ENCODE measurements around the gene FREM3.
"Not testable (repeated sequence)": the region's sequence is repeated elsewhere in the genome, so short reads cannot be mapped to it uniquely, and the experiment has no call there.

Gene FREM3

GRCh38 chr4:143700416-143701352, at the start of gene FREM3:
FREM3 (minus strand) TSS chr4:143700675; CDS start chr4:143700675, 0 bp downstream.
- no peak within 1 kb of the TSS for H3K4me3 ChIP-seq (replicated peaks; ENCODE audit: low read depth, low read length)
- H3K27me3 ChIP-seq (replicated peaks; ENCODE audit: control insufficient read depth, insufficient read depth, low read length), result no peaks in the 10 kb centered on the region; the same call in 1 of the 2 replicates
- TF ChIP-seq, protein P1, sequence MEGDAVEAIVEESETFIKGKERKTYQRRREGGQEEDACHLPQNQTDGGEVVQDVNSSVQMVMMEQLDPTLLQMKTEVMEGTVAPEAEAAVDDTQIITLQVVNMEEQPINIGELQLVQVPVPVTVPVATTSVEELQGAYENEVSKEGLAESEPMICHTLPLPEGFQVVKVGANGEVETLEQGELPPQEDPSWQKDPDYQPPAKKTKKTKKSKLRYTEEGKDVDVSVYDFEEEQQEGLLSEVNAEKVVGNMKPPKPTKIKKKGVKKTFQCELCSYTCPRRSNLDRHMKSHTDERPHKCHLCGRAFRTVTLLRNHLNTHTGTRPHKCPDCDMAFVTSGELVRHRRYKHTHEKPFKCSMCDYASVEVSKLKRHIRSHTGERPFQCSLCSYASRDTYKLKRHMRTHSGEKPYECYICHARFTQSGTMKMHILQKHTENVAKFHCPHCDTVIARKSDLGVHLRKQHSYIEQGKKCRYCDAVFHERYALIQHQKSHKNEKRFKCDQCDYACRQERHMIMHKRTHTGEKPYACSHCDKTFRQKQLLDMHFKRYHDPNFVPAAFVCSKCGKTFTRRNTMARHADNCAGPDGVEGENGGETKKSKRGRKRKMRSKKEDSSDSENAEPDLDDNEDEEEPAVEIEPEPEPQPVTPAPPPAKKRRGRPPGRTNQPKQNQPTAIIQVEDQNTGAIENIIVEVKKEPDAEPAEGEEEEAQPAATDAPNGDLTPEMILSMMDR (IDR thresholded peaks at IDR 0.05; ENCODE audit: insufficient read depth, low read length, poor library complexity, severe bottlenecking), result no peak
- H3K36me3 ChIP-seq (ENCODE audit: control insufficient read depth, insufficient read depth, low read length), result no peaks in the 10 kb centered on the region
- peak; percentile 11 for DNase-seq (ENCODE audit: extremely low read depth, insufficient read length)

DNA sequence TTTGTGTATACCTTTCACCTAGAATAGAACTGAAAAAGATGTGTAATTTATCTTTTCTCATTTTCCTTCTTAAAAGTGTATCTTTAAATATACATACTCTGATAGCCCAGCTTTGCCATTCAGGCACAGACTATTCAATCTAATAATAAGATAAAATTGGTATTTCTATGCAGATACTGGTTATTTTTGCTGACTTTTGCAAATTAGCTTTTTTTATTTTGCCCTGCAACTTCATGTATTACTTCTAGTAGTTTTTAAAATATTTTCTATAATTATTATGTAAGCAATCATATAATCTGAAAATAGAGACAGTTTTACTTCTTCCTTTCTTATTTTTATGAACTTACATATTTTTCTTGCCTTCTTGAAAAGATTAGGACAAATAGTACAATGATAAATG, 45.4 kb upstream of the FREM3 start:
- TF ChIP-seq, protein P1 (IDR thresholded peaks at IDR 0.05; ENCODE audit: insufficient read depth, low read length, poor library complexity, severe bottlenecking), result no peak
- H3K27me3 ChIP-seq (replicated peaks; ENCODE audit: control insufficient read depth, insufficient read depth, low read length), result no peaks in the 10 kb centered on the region
- DNase-seq (ENCODE audit: extremely low read depth, insufficient read length), result no peak
- H3K4me3 ChIP-seq (replicated peaks; ENCODE audit: low read depth, low read length), result no peak overlapping the region
- no peaks in the 10 kb centered on the region for H3K36me3 ChIP-seq (ENCODE audit: control insufficient read depth, insufficient read depth, low read length)

DNA sequence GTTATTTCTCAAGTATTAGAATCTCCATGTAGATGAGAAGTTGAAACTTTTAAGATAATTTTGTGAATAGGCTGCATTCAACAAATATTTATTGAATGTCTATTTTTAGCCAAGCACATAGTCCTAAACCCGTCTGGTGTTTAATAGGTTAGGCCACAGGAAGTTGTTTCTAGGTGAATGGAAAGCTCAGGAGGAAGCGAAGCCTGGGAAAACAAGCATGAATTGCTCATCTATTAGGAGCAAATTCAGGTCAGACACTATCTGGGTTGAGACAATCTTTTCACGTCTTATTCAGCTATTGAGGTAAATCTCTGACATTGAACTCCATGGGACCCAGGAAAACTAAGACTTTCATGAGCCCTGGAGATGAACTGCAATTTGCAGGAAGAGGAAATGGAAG, 43.1 kb upstream of the FREM3 start:
- no peaks in the 10 kb centered on the region for H3K27me3 ChIP-seq (replicated peaks; ENCODE audit: control insufficient read depth, insufficient read depth, low read length)
- TF ChIP-seq, protein P1 (IDR thresholded peaks at IDR 0.05; ENCODE audit: insufficient read depth, low read length, poor library complexity, severe bottlenecking), result no peak
- H3K36me3 ChIP-seq (ENCODE audit: control insufficient read depth, insufficient read depth, low read length), result no peaks in the 10 kb centered on the region
- no peak overlapping the region for H3K4me3 ChIP-seq (replicated peaks; ENCODE audit: low read depth, low read length)
- no peak for DNase-seq (ENCODE audit: extremely low read depth, insufficient read length)

DNA sequence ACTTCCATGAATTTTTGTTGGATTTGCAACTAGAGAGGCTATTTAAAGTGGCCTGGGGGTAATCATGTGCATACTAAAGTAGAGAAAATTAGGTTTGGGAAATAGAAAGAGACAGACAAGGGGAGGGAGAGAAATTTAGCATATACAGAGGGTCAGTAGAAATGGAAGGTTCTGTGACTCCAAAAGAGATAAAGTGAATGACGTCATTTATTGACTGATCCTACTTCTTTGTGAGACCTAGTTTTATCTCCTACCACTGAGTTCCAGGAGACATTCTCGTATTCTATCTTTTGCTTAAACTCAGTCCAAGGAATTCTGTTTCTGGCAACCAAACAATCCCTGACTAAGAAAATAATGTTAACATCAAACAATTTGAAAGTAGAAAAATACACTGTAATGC, 42.4 kb upstream of the FREM3 start:
- H3K36me3 ChIP-seq (ENCODE audit: control insufficient read depth, insufficient read depth, low read length), result no peaks in the 10 kb centered on the region
- H3K27me3 ChIP-seq (replicated peaks; ENCODE audit: control insufficient read depth, insufficient read depth, low read length), result no peaks in the 10 kb centered on the region
- no peak for DNase-seq (ENCODE audit: extremely low read depth, insufficient read length)
- TF ChIP-seq, protein P1 (IDR thresholded peaks at IDR 0.05; ENCODE audit: insufficient read depth, low read length, poor library complexity, severe bottlenecking), result no peak
- H3K4me3 ChIP-seq (replicated peaks; ENCODE audit: low read depth, low read length), result no peak overlapping the region

GRCh38 chr4:143736861-143737260, 36.4 kb upstream of the FREM3 start:
- H3K27me3 ChIP-seq (replicated peaks; ENCODE audit: control insufficient read depth, insufficient read depth, low read length), result no peaks in the 10 kb centered on the region
- TF ChIP-seq, protein P1 (IDR thresholded peaks at IDR 0.05; ENCODE audit: insufficient read depth, low read length, poor library complexity, severe bottlenecking), result no peak
- H3K4me3 ChIP-seq (replicated peaks; ENCODE audit: low read depth, low read length), result no peak overlapping the region
- no peak for DNase-seq (ENCODE audit: extremely low read depth, insufficient read length)
- no peaks in the 10 kb centered on the region for H3K36me3 ChIP-seq (ENCODE audit: control insufficient read depth, insufficient read depth, low read length)

DNA sequence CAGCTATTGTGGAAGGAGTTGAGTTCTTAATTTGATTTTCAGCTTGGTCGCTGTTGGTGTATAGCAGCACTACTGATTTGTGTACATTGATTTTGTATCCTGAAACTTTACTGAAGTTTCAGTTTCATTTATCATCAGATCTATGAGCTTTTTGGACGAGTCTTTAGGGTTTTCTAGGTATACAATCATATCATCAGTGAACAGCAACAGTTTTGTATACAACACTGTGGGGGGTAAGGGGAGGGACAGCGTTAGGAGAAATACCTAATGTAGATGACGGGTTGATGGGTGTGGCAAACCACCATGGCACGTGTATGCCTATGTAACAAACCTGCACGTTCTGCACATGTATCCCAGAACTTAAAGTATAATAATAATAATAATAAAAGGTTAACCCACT, 35.6 kb upstream of the FREM3 start:
- not testable (repeated sequence) for H3K36me3 ChIP-seq (ENCODE audit: control insufficient read depth, insufficient read depth, low read length); H3K27me3 ChIP-seq (replicated peaks; ENCODE audit: control insufficient read depth, insufficient read depth, low read length); DNase-seq (ENCODE audit: extremely low read depth, insufficient read length); H3K4me3 ChIP-seq (replicated peaks; ENCODE audit: low read depth, low read length)

Measured in GM06990 (cell line).